D341Med (cell line): ENCODE results near the gene HRAS.
A peak's percentile ranks its signal among the peaks of the same experiment; 100 is the strongest.
"Not testable (repeated sequence)": the region's sequence is repeated elsewhere in the genome, so short reads cannot be mapped to it uniquely, and the experiment has no call there.

Experiments used
- DNase-seq: peaks from one replicate; pipeline ENCODE4 v3.0.0; 2012; ENCODE audit warnings: low spot score

The HRAS gene

DNA sequence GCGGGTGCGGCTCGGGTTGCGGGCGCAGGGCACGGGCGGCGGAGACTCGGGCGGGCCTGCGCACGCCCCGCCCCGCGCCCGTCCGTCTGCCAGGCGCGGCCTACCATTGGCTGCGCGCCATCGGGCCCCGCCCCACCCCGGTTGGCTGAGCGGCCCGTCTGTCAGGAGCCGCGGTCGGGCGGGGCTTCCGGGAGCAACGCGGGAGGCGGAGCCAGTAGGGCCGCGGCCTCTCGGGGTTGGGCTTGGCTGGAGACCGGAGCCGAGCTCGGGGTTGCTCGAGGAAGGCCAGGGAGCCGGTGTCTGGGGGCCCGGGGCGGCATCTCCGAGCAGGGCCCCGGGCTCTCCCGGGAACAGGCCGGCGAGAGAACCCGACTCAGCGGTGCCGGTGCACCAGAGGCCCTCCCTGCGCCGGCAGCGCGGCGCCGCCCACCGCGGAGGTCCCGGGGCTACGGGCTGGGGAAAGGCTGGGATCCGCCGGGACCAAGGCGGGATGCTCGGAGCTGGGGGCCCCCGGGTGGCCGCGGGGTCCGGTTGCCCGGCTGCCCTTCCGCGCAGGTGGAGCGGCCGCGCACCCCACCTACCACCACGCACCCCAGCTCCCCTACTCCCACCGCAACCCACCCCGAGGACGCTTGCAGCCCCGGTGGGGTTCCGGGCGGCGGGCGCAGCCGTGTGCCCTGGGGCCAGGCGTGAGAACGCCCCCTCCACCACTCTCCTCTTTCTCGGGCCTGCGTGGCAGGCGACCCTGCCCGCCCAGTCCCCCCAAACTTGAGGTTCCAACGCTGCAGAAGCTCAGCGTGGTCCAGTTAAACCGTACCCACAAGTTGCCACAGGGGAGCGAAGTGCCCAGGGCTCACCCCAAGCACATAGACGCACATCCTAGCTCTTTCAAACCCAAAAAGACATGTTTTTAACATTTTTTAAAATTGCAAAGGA lies at the start of gene HRAS:
TSS of gene HRAS (minus strand) at position 58 of the 936 bp plus-strand sequence.
- DNase-seq: peak; percentile 100

DNA sequence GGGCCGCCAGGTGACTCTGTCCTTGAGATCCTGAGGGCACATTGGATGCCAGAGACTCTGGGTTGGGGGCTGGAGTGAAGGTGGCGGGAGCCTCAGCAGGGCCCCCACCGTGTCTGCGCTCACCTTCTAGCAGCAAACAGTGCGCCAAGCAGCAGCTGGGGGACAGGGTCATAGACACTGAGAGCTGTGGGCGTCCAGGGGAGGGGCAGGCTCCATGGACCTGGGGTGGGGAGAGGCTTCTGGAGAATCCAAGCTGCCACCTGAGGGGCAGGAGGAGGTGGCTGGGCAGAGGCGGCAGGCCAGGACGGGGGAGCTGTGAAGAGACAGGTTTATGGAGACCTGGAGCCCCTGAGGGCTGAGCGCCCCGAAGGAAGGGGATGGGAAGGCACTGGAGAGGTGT lies 48.9 kb upstream of the HRAS start:
- DNase-seq: no peak

DNA sequence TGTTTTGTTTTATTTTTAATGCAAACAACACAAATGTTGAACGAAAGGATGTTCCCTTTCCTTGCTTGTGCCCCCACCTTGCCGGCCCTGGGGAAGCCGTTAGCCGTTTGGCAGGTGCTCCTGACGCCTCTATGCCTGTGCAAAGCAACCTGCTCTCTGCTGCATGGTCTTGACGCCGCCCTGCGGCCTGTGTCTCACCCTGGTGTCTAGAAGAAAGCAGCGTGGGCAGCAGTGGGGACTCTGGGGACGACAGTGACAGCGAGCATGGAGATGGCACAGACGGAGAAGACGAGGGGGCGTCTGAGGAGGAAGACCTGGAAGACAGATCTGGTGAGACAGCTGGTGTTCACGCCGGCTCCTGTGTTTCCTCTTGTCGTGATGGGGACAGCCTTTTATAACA lies 46.4 kb upstream of the HRAS start:
- no peak for DNase-seq

DNA sequence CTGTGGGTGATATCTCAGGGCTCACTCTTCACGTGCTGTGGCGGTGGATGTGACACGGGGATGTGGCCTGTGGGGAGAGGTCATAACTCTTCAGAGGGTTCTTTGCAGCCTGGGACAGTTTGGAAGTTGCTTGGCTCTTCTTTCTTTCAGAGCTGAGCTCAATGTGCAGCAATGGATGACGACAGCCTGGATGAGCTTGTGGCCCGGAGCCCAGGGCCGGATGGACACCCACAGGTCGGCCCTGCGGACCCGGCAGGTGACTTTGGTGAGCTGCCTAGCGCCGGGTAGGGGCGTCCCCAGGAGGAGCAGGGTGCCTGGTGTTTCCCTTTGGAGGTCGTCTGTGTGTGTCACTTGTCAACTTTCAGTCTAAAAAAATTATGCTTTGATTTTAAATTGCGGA lies 46.0 kb upstream of the HRAS start:
- no peak for DNase-seq

DNA sequence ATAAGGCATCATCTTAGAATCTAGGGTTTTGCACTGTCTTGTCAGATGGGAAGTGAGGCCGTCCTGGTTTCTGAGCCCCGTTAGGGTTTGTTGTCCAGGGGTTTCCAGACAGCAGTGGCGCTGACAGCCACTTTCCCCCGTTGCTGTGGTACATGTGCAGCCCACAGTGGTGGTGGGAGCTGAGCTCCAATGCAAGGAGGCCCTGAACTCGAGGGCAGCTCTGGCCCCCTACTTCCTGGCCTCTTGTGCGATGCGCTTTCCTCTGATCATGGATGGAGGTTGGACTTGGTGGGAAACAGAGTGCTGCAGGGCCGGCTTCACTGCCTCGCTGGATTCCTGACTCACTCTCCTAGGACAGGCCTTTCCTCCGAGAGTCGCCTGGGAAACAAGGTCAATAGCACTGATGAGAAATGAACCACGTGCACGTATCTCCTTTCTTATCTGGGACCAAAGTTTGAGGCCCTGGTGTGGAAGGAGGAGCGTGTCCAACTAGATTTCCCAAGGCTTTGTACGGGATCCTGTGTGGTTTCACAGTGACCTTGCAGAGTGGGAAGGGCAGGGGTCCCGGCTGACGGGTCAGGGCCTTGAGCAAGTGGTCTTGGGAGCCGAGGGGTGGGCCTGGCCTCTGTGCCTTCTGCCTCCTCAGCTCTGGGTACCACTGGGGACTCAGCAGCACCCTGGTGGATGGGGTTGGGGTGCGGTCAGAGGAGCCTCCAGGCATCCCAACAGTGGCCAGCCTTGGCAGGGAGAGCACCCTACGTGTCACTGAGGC lies 44.6 kb upstream of the HRAS start:
- no peak for DNase-seq

DNA sequence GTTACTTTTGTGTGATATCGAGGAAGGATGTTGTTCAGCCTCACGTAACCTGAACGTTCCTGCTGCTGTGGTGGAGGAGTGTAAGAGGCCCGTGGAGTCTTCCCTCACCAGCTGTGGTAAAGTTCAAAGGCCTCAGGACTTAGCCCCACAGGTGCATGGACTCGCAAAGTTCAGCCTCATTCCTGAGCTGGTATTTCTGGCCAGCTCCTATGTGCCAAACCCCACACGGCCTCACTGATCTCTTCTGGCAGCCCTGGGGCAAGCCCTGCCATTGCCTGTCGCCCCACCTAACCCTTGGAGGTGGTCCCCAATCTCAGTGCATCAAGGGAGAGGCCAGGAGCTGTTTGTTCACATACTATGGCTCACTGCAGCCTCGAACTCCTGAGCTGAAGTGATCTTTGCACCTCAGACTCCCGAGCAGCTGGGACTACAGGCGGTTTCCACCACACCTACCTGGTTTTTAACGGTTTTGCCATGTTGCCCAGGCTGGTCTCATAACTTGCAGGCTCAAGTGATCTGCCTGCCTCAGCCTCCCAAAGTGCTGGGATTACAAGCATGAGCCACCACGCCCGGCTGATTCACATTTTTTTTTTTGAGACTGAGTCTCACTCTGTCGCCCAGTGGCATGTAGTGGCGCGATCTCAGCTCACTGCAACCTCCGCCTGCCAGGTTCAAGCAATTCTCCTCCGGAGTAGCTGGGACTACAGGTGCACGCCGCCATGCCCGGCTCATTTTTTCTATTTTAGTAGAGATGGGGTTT lies 43.1 kb upstream of the HRAS start:
- DNase-seq: no peak

DNA sequence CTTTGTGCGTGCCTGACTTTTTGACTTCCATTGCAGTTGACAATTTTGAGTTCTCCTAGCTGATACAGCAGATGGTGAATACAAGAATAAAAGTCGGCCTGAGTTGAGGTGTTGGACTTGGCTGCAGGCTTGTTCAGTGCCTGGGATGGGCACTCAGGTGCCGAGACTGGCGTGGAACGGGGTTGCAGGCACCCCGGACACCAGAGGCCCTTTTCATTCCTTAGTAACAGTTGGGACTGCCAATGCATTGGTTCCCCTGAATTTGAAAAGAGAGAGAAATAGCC lies 42.2 kb upstream of the HRAS start:
- DNase-seq: no peak

DNA sequence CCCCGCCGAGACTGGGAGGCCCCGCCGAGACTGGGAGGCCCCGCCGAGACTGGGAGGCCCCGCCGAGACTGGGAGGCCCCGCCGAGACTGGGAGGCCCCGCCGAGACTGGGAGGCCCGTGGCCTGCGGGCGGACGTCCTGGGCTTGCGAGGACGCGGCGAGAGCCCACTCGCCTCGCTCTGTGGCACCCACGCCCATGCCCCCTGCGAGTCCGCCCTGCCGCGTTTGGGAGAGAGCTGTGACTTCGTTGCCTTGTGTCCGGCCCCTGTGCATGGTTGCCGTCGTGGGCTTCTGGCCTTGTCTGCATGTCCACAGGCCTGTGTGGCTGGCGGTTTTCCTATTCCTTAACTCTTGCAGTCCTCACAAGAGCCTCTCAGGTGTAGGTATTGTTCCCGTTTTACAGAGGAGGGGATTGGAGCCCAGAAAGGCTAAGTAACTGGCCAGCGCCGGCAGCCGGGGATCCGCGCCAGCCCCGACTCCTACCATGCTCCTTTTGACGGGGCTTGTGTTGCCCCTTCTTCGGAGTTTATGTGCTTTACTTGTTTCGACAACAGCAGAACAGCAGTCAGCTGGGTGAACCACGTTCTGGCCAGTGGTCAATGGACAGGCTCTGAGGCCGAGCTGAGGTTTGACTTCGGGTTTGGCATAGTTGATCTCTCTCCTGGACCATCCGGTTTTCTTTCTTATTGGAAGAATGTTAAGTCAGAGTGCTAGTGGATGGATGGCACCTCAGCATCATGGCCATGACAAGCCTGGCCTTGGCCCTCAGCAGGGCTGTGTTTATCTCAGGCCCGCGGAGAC lies 41.6 kb upstream of the HRAS start:
- DNase-seq: no peak

DNA sequence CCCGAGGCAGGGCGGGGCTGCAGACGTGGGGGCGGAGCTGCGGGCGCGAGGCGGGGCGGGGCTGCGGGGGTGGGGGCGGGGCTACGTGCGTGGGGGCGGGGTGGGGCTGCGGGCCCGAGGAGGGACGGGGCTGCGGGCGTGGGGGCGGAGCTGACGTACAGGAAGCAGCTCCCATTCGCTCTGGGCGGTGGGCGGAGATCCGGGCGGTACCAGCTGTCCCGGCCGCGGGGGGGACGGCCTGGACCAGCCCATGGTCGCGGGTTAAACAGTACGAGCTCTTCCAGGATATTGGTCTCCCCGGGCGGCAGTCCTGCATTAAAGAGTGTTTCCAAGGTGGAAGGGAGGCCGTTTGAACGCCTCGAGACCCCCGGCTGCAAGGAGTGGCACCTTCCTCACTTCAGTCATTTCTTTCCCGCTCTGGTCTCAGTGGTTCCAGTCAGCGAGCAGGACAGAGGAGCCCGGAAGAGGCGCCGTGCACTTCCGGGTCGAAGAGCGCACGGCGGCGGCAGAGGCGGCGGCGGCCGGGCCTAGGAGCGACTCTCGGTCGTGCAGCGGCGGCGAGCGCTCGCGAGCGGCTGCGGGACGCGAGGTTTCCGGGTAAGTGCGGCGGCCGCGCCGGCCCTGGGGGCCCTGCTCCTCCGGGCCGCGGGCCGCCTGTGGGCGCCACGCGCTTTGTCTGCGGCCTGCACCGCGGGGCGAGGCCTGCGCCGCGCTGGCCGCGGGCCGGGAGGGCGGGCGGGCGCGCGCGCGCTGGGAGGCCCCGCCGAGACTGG lies 40.8 kb upstream of the HRAS start, which contains the start of gene PHRF1:
TSS of gene PHRF1 (plus strand) at position 475 of the 773 bp plus-strand sequence. CDS start 5,043 bp downstream, outside the sequence.
- DNase-seq: peak; percentile 98

DNA sequence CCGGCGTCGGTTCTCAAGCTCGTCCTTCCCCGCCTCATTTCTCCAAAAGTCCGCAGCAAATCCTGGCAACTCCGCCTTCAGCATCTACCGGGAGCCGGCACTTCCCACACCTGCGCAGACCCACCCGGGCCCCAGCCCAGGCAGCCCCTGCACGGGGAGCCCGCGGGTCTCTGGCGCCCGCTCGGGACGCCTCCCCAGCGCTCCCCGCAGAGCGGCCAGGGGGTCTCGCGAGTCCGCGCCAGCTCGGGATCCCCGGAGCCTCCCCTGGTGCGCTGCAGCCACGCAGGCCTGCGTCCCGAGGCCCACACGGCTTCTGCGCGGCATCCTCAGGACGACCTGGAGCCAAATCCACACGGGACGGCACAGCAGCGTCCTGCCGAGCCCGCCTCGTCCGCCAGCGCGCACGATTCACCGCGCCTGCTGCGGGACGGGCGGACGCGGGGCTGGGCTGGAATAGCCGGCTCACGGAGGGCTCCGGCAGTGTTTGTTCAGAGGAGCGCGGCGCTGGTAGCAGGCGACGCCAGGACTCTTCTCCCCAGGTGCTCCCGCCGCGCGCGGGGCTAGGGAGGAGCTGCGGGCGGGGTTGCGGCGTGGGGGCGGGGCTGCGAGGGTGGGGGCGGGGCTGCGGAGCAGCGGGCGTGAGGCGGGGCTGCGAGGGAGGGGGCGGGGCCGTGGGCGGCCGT lies 40.1 kb upstream of the HRAS start:
- DNase-seq: peak; percentile 98

DNA sequence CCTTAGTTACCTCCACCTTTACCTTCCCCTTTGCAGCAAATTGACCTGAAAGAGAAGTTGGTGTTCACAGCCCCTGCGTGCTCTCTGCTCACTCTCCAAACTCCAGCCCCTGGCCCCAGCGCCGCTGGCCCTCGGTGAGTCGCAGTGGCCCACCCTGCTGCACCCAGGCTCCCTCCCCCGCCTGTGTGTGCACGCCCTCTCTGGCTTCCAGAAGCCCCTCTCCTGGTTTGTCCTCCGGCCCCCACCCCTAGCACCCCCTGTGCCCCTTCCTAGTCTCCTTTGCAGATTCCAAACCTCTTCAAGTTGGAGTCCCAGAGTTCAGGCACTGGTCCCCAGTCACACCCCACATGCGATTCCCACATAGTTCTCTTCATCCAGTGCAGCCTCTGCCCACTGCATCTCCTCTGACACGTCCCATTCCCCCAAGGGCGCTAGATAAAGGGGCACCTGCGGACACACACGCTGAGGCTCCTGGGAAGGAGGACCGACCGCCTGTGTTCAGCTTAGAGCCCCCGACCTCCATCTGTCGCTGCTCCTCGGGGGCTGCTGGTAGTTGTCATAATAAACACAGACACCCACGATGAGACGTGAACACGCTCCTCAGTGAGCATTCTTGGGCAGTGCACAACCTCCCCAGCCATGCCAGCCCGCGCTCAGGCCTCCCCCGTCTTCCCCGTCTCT lies 39.4 kb upstream of the HRAS start:
- DNase-seq: no peak

DNA sequence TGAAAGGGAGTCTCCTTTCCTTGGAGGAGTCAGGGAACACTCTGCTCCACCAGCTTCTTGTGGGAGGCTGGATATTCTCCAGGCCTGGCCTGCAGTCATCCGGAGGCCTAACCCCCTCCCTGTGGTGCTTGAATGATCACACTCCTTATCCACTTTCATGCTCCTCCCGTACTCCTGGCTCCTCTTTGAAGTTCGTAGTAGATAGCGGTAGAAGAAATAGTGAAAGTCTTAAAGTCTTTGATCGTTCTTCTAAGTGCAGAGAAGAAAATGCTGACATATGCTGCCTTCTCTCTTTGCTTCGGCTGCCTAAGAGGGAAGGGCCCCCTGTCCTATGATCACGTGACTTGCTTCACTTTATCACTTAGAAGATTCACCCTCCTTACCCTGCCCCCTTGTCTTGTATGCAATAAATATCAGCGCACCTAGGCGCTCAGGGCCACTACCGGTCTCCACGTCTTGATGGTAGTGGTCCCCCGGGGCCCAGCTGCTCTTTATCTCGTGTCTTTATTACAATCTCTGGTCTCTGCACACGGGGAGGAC lies 38.7 kb upstream of the HRAS start:
- DNase-seq: not testable (repeated sequence)

DNA sequence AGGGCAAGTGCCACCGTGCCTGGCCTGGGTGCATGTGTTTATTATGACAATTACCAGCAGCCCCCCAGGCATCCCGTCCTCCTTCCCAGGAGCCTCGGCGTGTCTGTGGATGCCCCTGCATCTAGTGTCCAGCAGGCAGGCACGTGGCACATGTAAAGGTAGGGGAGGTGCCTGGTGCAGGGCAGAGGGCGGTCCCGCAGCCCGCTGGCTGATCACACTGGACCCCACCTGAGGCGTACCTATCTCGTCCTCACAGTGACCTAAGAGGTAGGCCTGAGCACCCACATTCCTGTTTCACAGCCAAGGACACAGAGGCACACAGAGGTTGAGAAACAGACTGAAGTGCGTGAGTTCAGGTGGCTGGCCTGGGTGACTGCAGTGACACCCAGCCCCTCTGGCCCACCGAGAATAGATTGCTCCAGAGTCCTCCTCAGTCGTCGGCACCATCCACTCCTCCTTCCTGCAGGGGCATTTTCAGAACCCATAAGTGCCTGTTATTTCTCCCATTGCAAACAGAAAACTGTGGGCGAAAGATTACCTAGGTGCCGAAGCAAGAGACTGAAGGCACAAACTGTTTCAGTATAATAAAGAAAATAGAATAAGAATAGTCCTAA lies 37.9 kb upstream of the HRAS start:
- no peak for DNase-seq

DNA sequence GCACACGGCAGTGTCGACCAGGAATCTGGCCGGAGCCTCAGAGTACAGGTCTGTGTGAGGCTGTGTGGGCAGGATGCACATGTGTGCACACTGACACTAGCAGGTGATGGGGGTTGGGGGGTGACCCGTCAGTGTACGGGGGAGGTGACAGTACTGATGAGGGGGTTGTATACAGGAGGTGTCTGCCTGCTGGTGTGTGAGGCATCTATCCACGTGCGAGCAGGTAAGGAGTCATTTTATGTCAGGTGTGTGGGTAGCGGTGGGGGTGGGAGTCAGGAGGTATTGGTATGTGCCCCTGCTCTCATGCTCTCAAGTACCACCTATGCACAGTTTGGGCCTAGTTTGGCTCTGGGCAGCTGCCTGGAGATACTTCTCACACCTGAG lies 36.4 kb upstream of the HRAS start:
- DNase-seq: no peak

DNA sequence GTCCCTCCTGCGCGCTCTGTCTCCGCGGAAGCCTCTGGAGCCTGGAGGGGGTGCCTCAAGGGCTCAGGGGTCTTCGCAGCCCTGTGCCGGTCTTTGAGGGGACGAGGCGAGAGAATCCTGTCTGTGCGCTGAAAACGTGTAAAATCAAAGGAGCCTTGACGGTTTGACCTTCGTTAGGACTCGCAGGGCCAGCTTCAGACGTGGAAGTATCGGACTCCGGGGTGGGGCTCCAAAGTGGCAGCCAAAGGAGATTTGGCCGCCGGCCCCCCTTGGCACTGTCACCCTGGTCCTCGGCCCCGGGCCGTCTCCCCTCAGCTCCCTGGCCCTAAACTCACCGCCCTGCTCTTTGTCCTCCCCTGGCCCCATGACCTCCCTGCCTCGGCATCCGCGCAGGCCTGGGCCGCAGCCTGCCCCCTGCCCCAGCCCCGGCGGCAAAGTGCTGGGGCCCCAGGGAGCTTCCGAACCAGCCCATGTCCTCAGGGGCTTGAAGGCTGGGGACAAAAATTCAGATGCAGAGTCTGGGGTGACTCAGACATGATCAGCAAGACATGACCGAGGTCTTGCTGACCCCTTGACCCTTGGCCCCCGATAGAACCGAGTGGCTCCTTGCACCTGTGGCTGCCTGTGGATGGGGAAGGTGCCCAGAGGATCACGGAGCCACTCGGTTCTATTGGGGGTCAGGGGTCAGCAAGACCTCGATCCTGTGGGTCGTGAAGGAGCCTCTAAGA lies 33.9 kb upstream of the HRAS start:
- no peak for DNase-seq

DNA sequence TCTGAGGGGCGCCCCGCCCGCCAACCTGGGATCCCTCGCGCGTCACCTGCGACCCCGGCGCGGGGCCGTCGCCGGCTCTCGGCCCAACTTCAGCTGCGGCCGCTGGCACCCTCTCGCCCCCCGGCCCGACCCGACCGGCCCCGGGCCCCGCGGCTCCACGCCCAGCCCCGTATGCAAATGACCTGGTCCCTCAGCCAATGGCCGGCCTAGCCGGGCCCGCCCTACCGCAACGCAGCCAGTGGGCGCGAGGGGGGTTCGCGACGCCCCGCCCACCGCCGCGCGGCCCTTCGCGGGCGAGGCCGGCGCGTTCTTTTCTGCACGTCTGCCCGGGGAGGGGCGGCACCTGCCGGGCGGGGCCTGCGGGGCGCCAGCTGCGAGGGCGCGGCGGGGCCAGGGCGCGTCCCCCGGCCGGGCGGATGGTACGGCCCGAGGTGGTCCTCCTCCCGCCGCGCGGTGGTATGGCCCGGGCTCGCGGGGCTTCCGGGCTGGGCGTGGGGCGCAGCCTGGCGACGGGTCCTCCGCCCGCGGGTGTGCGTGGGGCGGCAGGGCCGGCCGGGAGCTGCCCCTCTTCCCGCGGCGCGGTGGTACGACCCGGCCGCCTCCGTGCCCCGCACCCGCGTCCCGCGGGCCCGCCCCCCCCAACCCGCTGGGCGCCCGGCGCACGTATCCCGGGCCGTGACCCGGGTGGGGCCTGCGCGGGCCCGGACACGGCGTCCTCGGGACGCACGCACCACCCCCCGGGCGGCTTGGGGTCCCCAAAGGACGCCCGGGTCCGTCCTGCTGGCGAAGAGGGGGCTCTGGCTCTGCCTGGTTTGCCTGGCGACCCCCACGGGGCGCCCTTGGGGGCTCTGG lies 33.2 kb upstream of the HRAS start:
- DNase-seq: peak; percentile 98

DNA sequence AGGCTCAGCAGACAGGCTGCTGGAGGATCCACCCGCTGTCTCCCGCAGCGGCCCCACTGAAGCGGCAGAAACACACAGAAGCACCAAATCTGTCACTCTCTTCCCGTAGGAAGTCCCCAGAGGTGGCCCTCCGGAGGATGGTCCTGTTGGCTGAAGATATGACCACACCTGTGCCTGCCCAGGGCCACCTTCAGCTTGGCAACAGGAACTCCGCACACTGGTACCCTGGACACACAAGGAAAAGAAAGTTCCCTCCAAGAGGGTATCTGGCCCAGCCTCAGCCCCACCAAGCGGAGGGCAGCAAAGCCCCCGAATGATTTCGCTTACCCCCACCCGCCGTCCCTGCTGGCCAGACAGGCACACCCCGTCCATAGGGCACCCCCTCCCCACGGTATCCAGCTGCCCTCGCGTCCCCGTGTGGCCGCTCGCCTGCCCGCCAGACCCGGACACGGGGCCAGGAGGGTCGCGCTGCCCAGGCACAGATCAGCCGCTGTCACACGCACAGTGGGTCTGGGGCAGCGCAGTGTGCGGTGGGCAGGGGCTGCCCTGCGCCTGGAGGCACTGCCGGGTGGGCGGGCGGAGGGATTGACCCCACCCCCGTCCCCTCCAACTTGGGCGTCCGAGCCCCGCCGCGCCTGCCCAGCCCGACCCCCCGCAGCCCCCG lies 32.4 kb upstream of the HRAS start:
- DNase-seq: no peak
